SKM-1 treated with dmso at 0.1 percent for 144 hours (cell line): Measurements from ENCODE around the gene MBD2.
"Not testable (repeated sequence)": the region's sequence is repeated elsewhere in the genome, so short reads cannot be mapped to it uniquely, and the experiment has no call there.

Experiments
- DNase-seq: peaks from one replicate; lab custom pipeline; 2025; ENCODE audit not compliant: unreplicated experiment; lab: John Stamatoyannopoulos, UW

The MBD2 gene

DNA sequence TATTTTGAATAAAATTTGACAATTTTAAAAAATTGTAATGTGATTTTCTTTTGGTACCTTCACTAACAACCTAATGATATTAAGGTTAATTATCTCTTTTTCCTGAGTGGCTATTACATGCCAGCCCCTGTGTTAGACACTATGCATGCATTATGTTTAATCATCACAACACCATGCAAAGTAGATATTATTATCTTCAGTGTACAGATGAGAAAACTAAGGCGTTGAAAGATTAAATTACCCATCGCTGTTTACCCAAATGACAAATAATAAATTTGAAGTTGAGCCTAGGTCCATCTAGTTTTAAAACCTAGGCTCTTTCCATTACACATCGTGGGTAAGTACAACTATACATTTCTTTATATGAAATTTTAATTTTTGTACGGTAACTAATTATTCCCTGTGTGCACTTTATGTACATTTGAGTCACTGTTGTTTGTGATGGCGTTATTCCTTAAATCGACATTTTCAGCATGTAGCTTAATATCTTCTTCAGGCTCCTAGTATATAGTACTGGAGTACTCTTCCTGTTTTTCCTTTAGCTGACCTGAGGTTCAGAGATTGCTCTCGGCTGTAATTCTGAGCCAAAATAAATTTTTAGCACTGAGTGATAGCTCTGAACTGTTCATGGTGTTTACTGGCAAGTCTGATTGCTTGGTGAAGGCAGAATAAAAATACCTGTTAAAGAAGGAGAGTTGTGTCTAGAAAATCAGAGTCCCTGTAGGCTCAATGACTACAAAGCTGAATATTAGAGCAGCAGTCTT is 13.9 kb upstream of the MBD2 start:
- DNase-seq = no peak

DNA sequence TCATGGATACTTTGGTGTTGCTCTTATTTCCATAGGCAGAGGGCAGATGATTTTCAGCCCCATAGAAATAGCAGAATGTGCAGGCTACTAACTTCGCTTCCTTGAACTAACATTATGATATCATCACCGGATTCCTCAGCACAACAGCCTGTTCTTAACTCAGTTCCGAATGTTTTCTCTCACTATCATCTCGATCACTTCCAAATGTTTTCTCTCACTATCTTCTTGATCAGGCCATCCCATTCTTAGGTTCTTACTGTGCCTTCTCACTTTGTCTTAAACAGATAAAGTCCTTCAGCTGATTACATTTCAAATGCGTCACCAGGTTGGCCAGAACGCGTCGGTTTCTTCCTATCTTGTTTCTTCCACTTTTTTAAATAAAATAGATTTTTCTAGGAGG is 11.4 kb upstream of the MBD2 start:
- DNase-seq = no peak

DNA sequence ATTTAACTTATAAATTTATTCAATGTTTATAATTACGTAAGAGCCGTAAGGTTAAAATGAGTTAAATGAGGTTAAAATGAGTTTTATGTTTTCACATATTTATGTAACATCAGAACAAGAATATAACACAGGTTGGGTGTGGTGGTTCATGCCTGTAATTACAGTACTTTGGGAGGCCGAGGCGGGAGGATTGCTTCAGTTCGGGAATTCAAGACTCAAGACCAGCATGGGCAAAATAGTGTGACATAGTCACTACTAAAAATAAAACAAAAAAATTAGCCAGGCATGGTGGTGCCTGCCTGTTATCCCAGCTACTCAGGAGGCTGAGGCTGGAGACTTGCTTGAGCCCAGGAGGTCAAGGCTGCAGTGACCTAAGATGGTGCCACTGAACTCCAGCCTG is 9.3 kb upstream of the MBD2 start:
- DNase-seq = no peak

DNA sequence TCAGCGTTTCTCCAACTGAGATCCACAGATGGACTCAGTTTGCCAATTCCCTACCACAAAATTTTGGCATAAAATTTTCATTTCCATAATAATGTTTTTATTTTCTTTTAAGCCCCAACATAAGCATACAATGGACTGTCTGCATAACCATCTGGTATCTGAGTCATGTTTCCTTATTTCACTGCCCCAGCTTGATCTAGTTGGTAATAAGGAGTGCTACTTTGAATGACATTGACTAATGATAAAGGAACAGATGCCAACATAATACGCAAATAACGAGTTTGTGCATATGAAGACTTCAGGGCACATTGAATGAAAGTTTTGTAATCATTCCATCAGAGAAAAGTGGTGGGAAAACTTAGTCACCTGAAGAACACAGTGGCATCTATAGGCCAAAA is 8.8 kb upstream of the MBD2 start:
- no peak for DNase-seq

DNA sequence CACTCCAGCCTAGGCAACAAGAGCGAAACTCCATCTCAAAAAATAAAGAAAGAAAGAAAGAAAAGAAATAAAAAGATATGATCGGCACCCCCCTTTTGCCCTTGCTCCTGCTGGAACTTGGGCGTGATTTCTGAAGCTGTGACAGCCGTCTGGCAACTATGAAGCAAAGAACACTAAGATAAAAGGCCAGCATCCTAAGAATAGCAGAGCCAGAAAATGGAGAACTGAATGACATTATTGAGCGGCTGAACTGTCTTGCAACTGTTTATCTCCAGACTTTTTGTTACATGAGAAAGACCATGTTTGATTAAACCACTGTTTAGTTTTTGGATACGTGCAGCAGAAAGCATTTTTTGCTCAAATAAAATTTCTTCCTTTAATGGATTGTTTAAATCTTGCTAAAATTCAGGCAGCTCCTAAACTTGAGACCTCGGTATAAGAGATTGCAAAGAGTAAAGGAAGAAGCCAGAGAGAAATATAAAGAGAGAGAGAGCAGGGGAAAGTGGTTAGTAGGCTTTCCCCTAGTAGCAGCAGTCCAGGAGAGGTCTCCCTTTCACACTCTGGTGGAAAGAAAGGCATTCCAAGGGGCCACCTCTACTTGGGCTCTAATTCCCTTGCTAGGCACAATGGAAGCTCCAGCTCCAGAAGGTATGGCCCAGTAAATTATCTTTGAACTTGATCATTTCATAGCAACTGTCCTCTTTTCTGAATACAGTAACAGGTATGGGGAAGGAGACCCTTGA is 8.2 kb upstream of the MBD2 start:
- DNase-seq = no peak

DNA sequence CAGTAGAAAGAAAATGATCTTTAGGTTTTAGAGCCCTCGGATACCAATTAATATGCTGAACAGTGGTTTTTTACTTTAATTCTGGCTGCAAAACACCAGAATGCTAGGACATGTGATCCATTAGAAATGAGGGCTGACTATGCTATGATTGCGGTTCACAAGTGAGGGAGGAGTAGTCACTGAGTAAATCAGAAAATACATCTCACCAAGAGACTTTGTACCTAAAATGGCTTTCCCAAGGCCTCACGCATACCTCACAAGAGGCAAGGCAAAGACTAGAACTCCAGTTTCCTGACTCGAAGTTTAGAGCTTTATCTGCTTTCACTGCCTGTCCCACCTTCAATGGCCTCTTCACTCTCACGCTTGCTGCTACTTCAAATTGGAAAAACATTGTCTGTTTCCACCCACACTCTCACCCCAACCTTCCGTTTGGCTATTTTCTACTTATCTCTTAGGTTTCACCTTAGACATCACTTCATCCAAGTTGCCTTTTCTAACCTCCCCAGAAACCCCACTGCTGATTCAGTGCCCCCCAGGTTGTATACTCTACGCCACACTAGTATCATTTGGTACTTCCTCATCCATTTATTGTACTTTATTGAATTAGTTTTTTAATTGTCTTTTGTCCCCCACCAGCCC is 5.1 kb upstream of the MBD2 start:
- DNase-seq = no peak

DNA sequence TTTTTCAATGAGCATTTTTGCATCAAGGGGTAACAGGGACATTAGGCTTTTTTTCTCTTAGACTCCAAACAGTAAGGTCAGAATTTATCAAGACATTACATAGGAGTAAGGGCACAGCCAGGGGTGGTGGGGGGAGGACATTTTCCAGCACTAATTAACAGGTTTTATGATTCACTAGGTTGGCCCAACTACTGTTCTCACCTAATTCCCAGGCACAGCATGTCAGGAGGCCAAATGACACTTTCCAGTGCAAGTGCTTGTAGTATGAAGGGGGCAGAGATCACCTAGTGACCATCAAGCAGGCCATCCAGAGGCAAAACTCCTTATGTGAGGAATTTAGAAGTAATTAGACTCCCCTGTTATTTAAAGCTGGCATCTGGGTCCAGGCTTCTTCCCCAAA is 3.9 kb upstream of the MBD2 start:
- DNase-seq = no peak

DNA sequence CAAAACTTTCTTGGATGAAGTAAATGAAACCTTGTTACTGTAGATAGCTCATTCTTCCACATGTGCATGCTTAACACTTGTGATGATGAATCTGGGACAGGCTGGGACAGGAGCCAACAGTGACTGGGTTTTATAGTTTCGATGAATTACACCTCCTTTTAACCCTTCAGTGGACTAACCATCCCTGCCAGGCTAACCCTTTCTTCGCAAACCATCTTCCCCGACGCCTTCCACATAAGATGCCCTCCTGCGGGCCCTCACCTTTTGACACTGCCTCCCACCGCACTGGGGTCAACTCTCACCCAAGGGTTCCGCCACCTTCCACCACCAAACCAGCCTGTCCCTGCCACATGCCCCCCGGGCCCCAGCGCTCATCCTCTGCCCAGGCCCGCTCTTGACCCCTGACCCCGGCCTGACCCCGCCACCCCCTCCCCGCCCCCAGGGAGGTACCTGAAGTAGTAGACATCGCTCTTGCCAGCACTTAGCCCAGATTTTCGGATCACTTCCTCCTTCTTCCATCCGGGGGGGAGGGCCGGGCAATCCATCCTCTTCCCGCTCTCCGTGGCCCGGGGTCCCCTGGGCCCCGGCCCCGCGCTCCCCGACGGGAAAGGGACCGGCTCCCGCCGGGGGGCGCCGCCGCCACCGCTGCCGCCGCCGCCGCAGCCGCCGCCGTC is 764 bp downstream of the MBD2 start:
- DNase-seq = peak; percentile 44

DNA sequence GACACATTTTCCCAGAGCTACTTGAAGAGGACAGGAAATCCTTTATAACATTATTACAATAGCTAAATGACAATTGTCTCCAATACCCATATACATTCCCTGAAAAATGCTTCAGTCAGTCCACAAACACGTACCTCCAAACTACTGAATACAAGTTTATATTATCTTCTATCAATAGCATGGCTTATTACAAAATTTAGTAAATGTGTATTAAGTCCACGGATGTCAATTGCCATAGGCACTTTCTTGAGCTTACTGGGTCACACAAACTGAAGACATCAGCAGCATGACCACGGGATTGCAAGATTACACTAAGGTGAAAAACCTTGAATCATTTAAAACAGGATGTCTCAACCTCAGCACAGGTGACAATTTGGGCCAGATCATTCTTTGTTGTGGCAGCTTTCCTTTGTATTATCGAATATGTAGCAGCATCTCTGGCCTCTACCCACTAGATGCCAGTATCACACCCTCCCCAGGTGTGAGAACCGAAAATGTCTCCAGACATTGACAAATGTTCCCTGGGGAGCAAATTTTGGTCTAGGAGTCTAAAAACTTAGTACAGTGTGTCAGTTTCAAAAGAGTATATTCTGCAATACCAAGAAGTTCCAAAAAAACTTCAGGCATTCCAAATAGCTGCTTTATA is 1.4 kb downstream of the MBD2 start:
- DNase-seq = no peak

DNA sequence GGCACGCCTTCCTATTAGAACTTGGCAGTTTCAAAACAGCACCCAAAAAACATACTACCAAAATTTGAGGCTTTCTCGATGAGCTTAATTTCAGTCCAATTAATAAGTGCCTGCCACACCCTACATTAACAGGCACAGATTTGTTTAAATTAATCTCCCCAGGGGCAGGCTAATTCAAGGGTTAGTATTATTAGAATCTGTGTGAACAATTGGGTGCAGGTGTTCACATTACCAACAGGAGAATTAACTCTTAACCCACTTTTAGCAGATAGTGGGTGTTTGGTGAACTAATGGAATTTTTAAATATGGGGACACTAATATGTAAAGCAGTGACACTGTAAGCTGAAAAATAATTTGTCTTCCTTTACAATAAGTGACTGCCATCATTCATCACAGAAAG is 4.1 kb downstream of the MBD2 start:
- no peak for DNase-seq

DNA sequence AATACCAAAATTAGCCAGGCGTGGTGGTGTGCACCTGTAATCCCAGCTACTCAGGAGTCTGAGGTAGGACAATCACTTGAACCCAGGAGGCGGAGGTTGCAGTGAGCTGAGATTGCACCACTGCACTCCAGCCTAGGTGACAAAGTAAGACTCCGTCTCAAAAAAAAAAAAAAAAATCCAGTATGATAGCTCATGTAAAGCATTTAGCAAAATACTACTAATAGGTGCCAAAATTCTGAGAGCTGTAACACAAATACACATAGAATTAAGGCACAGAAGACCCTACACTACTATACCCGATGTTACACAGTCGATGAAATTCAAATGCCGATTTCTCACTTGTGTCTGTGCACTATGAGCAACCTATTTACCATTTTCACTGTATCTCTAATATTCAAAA is 5.7 kb downstream of the MBD2 start:
- not testable (repeated sequence) for DNase-seq

DNA sequence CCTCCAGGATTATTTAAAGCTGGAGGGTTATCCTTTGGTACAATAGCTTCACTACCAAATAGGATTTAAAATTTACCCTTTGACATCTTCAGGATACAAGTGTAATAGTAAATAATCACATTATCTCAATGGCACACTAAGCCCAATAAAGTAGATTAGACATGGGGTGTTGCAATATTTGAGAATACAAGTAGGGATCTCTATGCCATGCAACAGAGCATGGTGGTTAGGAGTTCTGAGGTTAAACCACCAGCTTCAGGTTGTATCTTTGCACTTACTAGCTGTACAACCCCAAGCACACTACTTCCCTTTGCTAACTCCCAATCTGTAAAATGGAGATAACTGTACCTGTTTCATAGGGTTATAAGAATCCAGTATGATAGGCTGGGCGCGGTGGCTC is 6.2 kb downstream of the MBD2 start:
- DNase-seq = no peak

DNA sequence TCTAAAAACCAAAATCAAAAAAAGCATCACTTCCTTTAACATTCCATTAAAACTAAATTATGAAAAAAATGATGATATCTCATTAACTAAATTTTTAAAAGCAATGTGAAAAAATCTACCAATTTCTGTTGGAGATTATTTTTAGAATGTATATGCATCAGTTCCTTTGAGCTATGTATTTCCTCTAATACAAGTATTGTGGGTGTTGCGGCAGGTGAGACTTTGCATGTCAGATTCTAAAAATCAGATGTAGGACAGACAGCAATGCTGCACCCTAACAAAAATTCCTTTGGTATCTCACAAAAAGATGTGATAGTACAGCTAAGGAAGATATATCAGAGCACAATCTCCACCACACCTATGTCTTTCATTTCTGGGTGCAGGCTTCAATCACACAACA is 6.8 kb downstream of the MBD2 start:
- no peak for DNase-seq

DNA sequence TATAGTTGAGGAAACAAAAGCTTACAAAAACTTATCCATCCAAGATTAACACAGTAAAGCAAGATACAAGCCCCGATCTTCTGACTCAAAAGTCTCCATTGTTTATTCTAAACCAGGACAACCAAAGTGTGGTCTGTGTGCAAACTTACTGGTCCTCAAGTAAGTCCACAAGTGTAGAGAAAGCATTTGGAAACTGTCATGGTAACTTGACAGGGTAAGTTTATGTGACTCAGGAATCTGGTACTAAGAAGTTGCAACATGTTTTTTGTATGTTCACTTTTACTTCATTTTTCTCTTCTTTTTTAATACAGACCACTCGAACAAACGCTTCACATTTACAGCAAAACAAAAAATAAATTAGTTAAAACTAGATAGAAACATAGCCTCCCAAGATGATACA is 9.4 kb downstream of the MBD2 start:
- no peak for DNase-seq

DNA sequence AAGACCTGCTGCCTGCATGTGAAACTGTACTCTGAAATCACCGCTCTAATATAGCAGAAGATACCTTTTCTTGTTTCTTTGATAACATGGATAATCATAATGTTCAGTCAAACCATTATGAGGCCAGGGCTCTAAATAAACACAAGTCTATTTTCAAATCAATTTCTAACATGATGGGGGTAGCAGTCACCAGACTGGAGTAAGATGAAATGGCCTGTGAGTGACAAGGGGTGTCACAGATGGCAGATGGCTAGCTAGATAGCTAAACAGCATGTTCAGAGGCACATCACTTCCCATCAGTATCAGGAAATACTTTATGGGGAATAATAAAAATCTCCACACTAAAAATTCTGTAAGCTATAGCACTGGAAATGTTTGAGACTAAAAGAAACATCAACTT is 14.0 kb downstream of the MBD2 start:
- no peak for DNase-seq

DNA sequence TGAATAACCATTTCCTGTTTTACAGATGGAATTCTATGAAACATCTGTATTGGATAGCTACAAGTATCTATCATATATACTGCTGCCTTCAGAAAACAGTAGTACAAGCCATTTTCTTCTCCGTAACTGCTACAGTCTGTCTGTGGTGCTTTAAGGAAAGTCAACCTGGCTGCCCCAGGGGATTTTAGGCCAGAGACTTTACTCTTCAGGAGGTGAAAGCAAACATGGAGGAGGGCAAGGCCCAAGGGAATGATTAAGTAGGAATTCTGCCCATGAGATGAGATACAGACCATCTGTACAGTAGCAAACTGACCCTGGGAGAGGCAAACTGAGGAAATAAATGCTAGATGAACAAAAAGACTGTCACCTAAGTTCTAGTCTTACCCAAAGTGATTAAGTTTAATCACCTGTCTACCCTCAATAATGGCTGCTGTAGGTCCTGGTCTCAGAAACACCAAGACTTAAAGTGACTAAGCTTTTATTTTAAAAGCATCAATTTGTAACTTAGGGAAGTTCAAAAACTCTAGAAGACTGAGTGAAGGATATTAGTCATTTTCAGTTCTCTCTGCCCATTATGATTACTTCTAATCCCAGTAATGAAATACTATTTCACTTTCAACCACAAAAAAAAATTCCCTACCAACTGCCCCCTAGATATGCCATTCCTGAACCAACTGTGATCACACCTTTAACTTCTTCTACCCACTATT is 14.8 kb downstream of the MBD2 start:
- DNase-seq = no peak

DNA sequence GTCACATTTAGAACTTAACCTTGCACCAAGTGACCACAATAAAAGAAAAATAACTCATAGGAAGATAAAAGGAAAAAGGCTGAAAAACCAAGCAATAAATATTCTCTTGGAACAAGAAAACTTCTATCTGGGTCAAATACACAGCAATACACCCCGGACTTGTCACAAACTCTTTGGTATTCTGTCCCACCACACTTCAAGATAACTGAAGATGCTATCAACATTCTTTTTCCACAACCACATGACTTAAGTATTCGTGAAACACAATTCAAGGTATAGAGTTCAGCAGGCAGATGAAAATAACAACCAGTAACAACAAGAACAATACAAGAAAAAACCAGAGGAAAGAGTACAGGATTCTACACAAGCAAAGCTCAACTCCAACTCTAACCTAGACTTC is 18.0 kb downstream of the MBD2 start:
- DNase-seq = no peak

DNA sequence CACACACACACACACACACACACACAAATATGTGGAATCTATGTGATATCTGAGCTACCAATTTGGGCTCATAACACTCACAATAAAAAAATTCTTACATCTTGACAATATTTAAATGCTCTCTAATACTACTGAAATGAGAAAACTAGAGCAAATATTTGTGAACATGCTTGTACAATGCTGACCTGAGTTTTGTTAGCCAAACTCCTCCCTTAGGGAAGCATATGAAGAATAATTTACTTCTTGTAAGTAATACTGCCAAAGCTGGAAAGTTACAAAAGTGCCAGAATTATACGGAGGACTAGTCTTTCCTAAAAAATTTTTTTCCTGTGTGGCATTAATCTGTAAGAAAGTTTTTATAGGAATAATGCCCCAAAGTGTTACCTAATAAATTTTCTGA is 18.5 kb downstream of the MBD2 start:
- no peak for DNase-seq

DNA sequence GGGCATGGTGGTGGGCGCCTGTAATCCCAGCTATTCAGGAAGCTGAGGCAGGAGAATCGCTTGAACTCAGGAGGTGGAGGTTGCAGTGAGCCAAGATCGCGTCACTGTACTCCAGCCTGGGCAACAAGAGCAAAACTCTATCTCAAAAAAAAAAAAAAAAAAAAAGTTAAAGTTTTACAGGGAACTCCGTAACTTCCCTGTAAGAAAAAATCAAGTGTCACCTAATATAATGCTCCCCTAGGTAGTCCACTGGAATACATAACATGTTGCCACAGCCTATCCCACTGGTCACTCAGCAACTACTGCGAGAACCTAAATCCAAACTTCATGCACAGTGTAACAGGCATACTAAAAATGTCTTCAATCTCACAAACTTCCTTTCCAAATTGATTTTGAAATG is 19.0 kb downstream of the MBD2 start:
- not testable (repeated sequence) for DNase-seq

DNA sequence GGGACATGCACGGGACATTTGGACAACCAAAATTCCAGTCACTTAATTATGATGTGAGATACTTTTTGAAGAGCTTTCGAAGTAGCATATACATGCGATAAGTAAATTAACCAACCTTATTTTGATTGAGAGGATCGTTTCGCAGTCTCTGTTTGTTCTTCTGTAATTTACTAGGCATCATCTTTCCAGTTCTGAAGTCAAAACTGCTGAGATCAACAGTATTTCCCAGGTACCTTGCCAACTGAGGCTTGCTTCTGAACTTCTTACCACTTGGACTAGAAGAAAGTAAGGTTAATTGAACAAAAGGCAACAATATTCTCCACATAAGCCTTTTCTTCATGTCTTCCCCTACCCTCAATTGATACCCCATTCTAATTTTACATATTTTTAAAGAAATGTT is 19.6 kb downstream of the MBD2 start:
- no peak for DNase-seq

DNA sequence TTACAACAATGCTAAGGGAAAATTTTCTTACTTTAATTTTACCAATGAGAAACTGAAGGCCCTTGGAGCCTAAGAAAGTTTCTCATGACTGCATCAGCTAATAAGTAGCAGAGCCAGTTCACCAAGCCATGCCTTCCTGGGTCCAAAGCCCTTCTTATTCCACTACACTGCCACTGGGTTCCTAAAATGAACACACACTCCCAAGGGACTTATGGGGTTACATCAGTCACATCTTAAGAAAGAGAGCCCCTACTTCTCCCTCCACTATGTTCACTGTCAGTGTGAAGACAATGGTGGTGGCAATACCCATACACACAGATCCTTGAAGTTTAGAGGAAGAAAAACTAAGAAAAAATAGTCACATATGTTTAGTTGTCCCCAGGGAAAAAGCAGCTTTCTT is 20.6 kb downstream of the MBD2 start:
- no peak for DNase-seq
